Left cardiac atrium (tissue), 2 donors: Measurements from ENCODE around the gene USP5. TPM values are rescaled to one million over a fixed set of nuclear protein-coding genes. Genes with fewer than 3 reads are reported as not detected.

Source experiments
- total RNA-seq, 2 donors: library from RNA; stranded (reverse); fragmentation: NEBNext Ultra II Directional; extraction: Animal tissue kit (Norgen Biotek cat#: 25700); gene quantifications; one replicate each; pipeline ENCODE4 v1.2.1, GENCODE V29; 2021
- donor health status: DM: no; HTN: yes; CAD: no; lungs with severe emphysema.
- donor health status: DM: yes; HTN: yes; CAD: no.

The USP5 gene
- total RNA-seq, 2 donors from 2014 or later, result 63.4 to 65.4 TPM

Other genes with a start within 250 kb of the USP5 start
- gene CHD4, start 244.8 kb upstream of the USP5 start, total RNA-seq, result 100 to 1,000 TPM; 117 to 151 TPM
- 1 to 10 TPM; 1.8 to 2.9 TPM for gene LPAR5, start 216.2 kb upstream of the USP5 start, total RNA-seq
- gene ACRBP, start 204.7 kb upstream of the USP5 start, total RNA-seq, result under 1 TPM; 0.60 to 0.88 TPM
- 10 to 100 TPM; 16.8 to 28.5 TPM for gene ING4, start 189.0 kb upstream of the USP5 start, total RNA-seq
- 10 to 100 TPM; 28.3 to 31.2 TPM for gene ZNF384, start 162.8 kb upstream of the USP5 start, total RNA-seq
- gene PIANP, start 151.3 kb upstream of the USP5 start, total RNA-seq, result under 1 TPM; 0.18 to 0.42 TPM
- gene COPS7A, start 128.1 kb upstream of the USP5 start, total RNA-seq, result 10 to 100 TPM; 61.3 to 71.2 TPM
- 100 to 1,000 TPM; 118 to 149 TPM for gene MLF2, start 99.0 kb upstream of the USP5 start, total RNA-seq
- gene PTMS, start 85.8 kb upstream of the USP5 start, total RNA-seq, result 100 to 1,000 TPM; 164 to 189 TPM
- under 1 TPM; 0.62 to 0.97 TPM for gene LAG3, start 79.6 kb upstream of the USP5 start, total RNA-seq
- 10 to 100 TPM; 11.6 to 24.2 TPM for gene CD4, start 62.6 kb upstream of the USP5 start, total RNA-seq
- gene GPR162, start 30.3 kb upstream of the USP5 start, total RNA-seq, result 1 to 10 TPM; 5.3 to 8.4 TPM
- gene P3H3, start 23.7 kb upstream of the USP5 start, total RNA-seq, result 10 to 100 TPM; 13.2 to 22.3 TPM
- gene GNB3, start 11.2 kb upstream of the USP5 start, total RNA-seq, result 1 to 10 TPM; 2.3 to 5.8 TPM
- under 1 TPM in 1 of 2 donors, not detected in 1; 0.82 TPM for gene CDCA3, start 864 bp upstream of the USP5 start, total RNA-seq
- 100 to 1,000 TPM; 642 to 858 TPM for gene TPI1, start 15.4 kb downstream of the USP5 start, total RNA-seq
- 1 to 10 TPM; 3.7 to 4.1 TPM for gene SPSB2, start 21.2 kb downstream of the USP5 start, total RNA-seq
- gene LRRC23, start 52.7 kb downstream of the USP5 start, total RNA-seq, result 10 to 100 TPM in 1 of 2 donors, 1 to 10 TPM in 1; 8.1 to 10.5 TPM
- gene ENO2, start 62.4 kb downstream of the USP5 start, total RNA-seq, result 10 to 100 TPM; 12.8 to 24.9 TPM
- 10 to 100 TPM; 75.3 to 83.1 TPM for gene ATN1, start 75.8 kb downstream of the USP5 start, total RNA-seq
- not detected for gene RNU7-1, start 91.7 kb downstream of the USP5 start, total RNA-seq
- gene C12orf57, start 91.9 kb downstream of the USP5 start, total RNA-seq, result 100 to 1,000 TPM; 249 to 282 TPM
- 10 to 100 TPM; 13.0 to 18.9 TPM for gene PTPN6, start 99.2 kb downstream of the USP5 start, total RNA-seq
- gene PHB2, start 118.5 kb downstream of the USP5 start, total RNA-seq, result 100 to 1,000 TPM; 117 to 157 TPM
- 10 to 100 TPM; 34.4 to 36.6 TPM for gene EMG1, start 118.8 kb downstream of the USP5 start, total RNA-seq
- 10 to 100 TPM; 22.6 to 29.4 TPM for gene LPCAT3, start 166.3 kb downstream of the USP5 start, total RNA-seq
- gene C1S, start 208.6 kb downstream of the USP5 start, total RNA-seq, result 100 to 1,000 TPM; 222 to 287 TPM
- gene C1R, start 240.3 kb downstream of the USP5 start, total RNA-seq, result 100 to 1,000 TPM; 331 to 488 TPM